GM12873 (cell line): Measurements from ENCODE around the gene CASP9.

Experiments used
- TF ChIP-seq, protein P1 (sequence below): IDR thresholded peaks from 2 replicates; pipeline ENCODE4 v1.5.1; 2012; ENCODE audit warnings: low read depth, mild to moderate bottlenecking, moderate library complexity, low read length, control low read depth; ENCODE audit not compliant: insufficient read depth; ENCODE audit errors: missing control alignments

The CASP9 gene

DNA sequence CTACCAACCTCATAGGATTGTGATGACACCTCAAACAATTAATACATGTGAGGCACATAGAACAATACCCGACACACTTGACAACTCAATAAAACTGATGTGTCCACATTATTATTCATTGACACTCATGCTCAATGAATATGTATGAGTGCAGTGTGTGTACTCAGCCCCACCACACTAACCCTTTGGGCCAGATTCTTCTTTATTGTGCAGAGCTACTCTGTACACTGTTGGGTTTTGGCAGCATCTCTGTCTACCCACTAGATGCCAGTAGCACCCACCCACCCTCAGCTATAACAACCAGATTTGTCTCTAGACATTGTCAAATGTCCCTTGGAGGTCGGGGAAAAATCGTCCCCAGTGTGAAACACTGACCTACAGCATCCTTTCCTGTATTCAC is 10.1 kb downstream of the CASP9 start:
- TF ChIP-seq, protein P1, sequence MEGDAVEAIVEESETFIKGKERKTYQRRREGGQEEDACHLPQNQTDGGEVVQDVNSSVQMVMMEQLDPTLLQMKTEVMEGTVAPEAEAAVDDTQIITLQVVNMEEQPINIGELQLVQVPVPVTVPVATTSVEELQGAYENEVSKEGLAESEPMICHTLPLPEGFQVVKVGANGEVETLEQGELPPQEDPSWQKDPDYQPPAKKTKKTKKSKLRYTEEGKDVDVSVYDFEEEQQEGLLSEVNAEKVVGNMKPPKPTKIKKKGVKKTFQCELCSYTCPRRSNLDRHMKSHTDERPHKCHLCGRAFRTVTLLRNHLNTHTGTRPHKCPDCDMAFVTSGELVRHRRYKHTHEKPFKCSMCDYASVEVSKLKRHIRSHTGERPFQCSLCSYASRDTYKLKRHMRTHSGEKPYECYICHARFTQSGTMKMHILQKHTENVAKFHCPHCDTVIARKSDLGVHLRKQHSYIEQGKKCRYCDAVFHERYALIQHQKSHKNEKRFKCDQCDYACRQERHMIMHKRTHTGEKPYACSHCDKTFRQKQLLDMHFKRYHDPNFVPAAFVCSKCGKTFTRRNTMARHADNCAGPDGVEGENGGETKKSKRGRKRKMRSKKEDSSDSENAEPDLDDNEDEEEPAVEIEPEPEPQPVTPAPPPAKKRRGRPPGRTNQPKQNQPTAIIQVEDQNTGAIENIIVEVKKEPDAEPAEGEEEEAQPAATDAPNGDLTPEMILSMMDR = no peak

DNA sequence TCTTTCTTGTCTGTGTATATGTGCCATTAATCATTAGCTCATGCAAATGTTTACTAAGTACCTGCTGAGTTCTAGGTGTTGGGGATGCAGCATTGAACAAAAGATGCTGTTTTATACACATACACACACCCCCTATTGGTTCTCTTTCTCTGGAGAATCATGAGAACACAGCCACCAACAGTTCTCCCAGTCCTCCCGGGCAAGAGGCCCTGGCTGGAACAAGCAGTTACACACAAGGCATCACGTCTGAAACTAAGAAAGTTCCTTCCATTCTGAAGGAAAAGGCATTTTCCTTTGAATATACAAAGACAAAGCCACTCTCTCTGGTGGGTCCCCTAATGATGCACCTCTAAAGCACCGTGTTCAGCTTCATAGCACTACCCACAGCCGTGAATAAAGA is 10.8 kb downstream of the CASP9 start:
- TF ChIP-seq, protein P1 = no peak

GRCh38 chr1:15510611-15511405 is 13.2 kb downstream of the CASP9 start:
- TF ChIP-seq, protein P1 = no peak

DNA sequence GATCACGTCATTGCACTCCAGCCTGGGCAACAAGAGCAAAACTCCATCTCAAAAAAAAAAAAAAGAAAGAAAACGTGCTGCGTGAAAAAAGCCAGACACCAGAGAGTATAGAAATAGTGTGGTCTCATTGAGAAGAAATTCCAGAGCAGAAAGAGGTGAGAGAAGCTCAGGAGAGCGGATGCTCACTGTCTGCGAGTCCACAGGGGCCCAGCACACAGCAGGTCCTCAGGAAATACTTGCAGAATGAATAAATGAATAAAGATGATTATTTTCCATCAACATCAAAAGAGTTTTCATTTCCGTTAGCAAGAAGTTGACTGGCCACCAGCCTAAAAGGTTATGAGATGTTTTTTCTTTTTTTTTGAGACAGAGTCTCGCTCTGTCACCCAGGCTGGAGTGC is 14.4 kb downstream of the CASP9 start:
- TF ChIP-seq, protein P1 = no peak

- TF ChIP-seq, protein P1 = no peak
These were observed 15.1 kb downstream of the CASP9 start for GRCh38 chr1:15508700-15509487.

DNA sequence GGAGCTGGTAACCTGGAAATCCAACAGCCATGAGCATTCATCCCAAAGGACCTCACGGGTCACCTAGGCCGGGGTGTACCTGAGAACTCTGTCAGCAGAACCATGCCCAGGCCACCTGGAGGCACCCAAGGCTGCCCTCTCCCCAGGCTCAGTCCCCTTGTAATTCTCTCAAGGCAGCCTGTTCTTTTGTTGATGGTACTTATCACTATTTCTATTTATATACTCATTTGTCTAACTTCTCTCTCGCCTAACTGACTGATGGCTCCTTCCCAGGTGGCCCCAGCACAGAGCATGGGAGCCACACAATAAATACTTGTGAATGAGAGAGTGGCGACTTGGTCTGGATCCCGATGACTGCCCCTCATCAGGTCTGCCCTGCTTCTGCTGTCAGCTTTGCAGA is 16.7 kb downstream of the CASP9 start:
- TF ChIP-seq, protein P1 = no peak

DNA sequence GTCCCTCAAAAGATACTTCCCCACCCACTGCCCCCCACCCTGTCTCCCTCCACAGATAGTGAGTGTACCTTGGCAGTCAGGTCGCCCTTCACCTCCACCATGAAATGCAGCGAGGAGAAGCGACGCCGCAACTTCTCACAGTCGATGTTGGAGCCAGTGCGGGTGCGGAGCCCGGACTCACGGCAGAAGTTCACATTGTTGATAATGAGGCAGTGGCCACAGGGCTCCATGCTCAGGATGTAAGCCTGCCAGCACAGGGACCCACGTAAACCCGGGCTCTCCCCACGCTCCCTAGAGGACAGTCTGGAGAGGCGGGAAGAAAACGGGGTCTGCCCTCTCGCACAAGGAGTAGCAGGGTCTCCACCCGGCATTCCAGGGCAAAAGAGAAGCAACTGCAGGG is 17.2 kb downstream of the CASP9 start:
- TF ChIP-seq, protein P1 = no peak
